PC-3 (cell line): ENCODE data around the gene ANTXR2.

Source experiments
- EZH2 ChIP-seq: fragments of 300-600 bp; sonication (generic); IDR thresholded peaks from one replicate; pipeline ENCODE4 v1.6.1; 2017; ENCODE audit warnings: antibody characterized with exemption, mild to moderate bottlenecking, low read length; ENCODE audit not compliant: unreplicated experiment
- EZH2phosphoT487 ChIP-seq: fragments of 300-600 bp; sonication (generic); IDR thresholded peaks from 2 replicates; pipeline ENCODE4 v1.6.1; 2018; ENCODE audit warnings: mild to moderate bottlenecking, antibody characterized with exemption, low read length, borderline replicate concordance
- TF ChIP-seq, protein P1 (sequence below): fragments of 300-600 bp; sonication (generic); conservative IDR thresholded peaks from 2 replicates; pipeline ENCODE4 v1.5.1; 2017; ENCODE audit warnings: antibody characterized with exemption, low read depth, mild to moderate bottlenecking, low read length

DNA sequence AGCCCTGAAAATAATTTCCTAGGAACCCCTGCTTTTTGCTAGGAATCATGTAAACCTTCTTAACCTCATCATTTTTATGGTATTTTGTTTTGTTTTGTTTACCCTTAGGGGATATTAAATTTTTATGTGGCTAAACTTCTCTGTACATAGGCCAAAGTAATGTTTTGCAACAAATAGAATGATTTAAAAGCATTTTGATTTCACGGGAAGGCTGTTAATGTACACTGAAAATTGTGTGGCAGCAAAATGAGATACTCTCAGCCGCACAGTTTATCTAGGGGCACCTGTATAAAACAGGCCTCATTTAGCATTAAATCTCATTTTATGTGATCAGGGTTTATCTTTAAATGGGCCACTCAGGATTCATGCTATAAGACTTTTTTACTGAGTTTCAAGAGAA lies 175.0 kb downstream of the ANTXR2 start:
- TF ChIP-seq, protein P1, sequence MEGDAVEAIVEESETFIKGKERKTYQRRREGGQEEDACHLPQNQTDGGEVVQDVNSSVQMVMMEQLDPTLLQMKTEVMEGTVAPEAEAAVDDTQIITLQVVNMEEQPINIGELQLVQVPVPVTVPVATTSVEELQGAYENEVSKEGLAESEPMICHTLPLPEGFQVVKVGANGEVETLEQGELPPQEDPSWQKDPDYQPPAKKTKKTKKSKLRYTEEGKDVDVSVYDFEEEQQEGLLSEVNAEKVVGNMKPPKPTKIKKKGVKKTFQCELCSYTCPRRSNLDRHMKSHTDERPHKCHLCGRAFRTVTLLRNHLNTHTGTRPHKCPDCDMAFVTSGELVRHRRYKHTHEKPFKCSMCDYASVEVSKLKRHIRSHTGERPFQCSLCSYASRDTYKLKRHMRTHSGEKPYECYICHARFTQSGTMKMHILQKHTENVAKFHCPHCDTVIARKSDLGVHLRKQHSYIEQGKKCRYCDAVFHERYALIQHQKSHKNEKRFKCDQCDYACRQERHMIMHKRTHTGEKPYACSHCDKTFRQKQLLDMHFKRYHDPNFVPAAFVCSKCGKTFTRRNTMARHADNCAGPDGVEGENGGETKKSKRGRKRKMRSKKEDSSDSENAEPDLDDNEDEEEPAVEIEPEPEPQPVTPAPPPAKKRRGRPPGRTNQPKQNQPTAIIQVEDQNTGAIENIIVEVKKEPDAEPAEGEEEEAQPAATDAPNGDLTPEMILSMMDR: no peak
- TF ChIP-seq EZH2: no peak
- TF ChIP-seq EZH2phosphoT487: no peak
